HG03354 (cell line): Measurements from ENCODE around the gene ARAP2.

ENCODE experiments used
- ATAC-seq: cut with Tn5 transposase; IDR thresholded peaks from one replicate; pipeline ENCODE4 v1.9.1; 2021; ENCODE audit warnings: mild to moderate bottlenecking; ENCODE audit not compliant: unreplicated experiment, poor library complexity, severe bottlenecking

The ARAP2 gene

DNA sequence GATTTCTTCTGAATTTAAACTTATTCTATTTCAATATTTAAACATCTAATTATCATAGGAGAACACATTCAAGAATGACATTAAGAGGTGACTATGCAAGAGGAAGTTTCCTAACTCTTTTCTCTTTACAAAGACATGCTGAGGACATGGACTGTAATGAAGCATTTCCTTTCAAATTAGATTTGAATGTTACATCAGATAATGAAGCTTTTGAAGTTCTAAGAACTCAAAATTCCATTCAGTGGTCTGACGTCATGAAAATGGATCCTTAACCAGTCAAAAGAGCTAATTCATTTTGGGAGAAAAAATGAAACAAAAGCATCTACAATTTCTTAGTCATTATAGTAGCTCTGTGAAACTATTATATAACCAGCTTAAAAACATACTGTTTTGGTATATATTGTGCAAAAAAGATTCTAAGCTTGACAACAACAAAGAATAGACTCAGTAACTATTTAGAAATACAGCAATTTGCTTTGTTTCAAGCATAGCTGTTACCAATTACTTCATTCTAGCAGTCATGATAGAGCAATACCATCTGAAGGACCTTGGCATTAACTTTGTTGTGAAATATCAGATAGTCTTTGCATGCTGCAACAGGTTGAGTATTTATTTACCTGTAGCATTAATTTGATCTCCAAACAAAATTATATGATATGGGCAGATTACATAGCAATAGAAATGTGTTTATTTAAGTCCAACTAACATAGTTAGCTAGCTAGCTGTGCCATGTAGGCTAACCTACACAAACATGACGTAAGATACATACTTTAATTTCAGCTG lies 23.4 kb upstream of the ARAP2 start:
- ATAC-seq = no peak

DNA sequence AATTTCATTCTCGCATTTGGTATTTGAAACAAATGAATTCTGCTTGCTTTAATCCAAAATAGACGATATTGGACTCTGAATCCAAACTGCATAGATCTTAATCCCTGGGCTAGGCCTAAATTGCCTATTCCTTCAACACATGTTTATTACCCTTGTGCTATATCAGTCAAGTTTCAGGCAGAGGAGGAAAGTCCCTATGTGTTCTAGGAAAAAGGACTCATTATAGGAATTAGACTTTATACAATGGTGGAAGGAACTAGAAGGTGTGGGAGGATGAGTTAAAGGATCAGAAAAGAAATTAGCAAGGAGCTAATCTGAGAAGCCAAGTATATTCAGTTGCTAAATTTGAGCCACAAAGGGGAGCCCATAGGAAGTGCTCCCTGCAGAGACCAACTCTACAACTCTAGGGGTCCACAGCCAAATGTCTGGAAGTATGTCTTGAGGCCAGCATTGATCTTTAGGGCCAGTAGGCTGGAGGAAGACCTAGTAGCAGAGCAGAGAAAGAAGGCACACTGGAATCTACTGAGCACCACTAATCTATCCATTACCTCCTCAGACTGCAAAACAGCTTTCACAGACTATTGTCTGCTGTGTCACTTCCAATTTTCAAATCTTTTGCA lies 20.0 kb upstream of the ARAP2 start:
- ATAC-seq = no peak

DNA sequence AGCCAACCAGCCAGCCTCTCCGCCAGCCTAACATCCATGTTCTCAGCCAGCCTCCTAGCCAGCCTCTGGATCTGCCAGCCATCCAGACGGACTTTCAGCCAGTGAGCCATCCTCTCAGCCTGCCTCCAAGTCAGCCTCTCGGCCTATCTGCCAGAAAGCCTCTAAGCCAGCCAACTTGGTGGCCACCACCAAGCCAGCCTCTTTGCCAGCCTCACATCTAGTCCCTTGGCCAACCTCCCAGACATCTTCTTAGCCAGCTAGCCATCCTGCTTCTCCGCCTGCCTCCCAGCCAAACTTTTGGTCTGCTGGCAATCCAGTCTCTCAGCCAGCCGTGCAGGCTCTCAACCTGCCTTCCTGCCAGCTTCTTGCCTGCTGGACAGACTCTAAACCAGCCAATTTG lies 16.4 kb upstream of the ARAP2 start:
- no peak for ATAC-seq

DNA sequence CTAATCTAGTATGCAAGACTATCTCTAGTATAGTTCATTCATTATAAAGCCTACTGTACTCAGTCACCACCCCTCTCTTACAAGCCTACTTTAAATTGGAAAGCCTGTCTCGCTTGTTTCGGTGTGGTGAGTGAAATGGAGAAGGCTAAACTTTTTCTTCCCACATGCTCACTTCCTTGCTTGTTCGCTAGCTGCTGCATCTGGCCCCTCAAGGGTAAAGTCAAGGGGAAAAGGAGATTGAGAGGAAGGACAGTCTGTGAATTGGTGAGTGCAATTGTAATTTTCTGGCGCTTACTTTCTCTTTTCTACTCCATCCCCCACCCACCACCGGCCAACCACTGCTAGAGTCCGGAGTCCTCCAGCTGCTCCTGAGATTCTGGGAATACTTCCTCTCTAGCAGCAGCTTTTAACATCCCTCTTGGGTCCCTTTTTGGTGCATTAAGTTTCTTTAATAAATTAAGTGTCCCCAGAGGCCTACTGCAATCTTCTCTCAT lies 12.1 kb upstream of the ARAP2 start:
- peak; percentile 46 for ATAC-seq

DNA sequence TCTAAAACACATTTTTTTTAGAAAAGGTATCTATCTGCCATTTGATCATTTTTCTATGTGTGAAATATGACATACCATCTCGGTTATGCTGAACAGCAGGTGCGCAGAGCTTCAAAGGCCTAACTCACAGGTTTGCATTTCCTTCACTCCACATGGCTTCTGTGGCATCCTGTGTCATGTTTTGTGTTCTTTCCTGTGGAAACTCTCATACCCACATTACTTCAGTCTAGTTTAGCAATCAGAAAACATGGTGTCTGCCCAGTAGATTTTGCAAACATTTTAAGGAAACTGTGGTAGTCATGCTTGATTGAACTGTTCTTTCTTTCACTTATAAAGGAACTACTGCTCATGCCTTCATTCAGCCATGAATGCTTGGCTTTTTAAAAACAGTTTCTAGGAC lies 11.3 kb upstream of the ARAP2 start:
- peak; percentile 94 for ATAC-seq

DNA sequence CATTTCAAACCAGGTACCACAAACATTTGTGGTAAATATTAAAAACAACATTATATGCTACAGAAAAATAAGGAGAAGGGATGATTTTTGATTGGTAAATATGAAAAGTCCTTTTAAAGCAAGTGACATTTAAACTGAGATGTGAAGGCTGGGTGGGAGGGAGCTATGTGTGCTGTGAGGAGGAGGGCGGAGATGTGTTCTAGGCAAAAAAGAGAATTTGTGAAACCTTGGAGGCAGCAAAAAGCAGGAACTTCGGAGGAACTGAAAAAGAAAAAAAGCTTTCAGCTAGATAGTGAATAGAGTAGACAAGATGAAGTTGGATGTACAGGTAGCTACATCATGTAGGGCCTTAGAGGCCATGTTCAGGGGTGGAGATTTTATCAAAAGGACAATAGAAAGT lies 10.1 kb upstream of the ARAP2 start:
- ATAC-seq = no peak

DNA sequence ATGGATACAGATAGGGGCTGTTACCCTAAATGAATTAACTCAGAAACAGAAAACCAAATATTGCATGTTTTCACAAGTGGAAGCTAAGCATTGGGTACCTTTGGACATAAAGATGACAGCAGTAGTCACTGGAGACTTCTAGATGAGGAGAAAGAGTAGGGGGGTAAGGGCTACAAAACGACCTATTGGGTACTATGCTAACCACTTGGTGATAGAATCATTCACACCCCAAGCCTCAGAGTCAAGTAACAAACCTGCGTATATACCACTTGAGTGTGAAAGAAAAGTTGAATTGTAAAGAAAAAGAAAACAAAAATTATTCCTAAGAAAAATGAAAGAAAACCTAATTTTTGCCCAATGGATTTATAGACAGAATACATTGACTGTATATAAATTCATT lies 7.7 kb upstream of the ARAP2 start:
- no peak for ATAC-seq

DNA sequence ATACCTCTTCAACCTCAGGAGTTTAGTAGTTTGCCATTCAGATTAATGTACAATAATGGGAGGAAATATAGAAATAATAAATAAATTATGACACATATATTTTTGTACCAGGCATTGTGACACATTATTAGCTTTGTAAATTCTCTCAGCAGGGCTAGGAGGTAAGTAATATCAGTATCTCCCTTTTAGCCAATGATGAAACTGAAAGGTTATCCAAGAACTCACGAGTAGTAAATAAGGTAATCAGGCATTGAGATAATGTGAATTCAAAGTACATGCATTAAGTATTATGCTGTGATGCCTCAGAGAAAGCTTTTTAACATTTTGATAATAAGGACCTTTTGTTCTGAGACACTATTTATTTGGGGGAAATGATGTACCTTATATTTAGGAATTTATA lies 5.3 kb upstream of the ARAP2 start:
- ATAC-seq = no peak

DNA sequence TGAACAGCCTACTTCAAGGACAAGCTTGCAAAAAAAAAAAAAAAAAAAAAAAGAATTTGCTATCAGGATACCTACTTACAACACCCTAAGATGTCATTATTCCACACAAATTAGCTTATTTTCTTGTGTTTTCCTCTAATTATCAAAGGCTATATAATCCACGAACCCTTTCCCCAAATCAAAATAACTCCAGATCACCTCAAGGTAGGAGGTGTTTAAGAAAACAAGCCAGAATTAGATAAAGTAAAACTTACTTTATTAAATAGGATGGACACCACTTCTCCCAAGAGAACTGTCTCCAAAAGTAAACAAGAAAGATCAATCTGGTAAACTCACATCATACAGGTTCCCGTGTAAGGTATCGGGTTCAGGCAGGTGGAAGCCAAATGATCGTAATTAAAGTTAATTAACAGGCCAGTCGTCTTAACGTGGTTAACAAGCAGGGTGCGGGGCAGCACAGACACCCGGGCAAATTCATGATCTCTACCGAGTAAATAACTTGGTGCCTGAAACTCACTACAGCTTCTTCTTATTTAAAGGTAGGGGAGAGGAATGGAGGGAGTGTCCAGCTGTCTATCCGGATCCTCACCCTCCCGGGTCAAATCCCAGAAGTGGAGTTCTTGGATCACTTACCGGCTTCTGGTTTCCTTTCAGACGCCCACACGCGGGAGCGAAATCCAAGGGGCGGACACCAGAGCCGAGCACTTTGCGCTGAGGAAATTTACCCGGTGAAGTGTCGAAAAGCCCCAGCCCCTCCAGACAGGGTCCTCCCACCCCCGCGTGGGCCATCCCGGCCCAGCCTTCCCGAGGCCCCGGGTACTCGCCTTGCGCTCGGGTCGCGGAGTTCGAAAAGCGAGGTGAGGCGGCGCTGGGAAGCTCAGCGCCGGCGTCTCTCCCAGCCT lies 708 bp downstream of the ARAP2 start:
- ATAC-seq = peak; percentile 32

DNA sequence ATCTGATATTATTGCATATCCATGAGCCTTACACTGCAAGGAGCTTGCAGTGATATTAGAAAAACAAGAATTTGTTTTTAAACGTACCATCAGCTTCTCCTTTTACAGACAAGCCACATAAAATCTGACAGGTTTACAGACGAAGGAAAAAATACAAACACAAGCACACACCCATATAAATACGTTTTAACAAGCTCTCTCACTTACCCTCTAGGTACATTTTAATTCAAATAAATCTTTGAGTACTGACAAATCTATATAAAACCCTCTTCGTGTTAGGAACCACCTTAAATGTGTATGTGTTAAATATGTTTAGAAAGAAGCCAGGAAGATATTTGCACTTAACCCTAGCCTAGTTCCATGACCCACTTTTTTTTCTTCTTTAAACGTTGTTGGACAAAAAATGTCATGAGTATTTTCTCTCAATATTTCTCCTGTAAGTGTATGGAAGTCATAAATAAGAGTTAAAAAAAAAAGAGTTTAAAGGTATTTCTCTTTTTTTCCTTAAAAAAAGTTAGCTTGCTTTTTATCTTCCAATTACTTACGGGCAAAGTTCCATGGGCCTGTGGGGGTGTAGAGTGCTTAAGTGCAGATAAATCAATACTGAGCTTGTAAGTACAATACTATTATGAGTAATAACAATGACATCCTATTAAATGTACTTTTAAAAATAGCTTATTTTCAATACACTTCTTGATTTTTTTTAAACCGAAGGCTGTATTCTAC lies 1.5 kb downstream of the ARAP2 start:
- no peak for ATAC-seq

DNA sequence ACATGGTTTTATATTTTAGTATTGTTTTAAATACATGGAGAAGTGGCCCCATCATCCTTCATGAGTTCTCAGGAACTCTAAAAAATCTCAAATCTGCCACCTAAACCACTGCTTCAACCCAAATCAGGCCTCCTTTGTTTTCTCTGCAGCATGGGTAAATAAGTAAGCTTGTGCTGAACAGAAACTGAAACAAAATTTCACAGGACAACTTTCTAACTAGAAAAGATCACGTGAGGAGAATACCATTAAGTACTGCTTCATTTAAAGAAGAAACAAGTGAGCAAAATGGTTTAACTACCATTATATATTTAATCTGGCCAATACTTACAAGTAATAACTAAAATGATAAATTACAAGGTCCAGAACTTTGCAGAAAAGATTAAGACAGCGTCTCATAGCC lies 2.5 kb downstream of the ARAP2 start:
- peak; percentile 62 for ATAC-seq

DNA sequence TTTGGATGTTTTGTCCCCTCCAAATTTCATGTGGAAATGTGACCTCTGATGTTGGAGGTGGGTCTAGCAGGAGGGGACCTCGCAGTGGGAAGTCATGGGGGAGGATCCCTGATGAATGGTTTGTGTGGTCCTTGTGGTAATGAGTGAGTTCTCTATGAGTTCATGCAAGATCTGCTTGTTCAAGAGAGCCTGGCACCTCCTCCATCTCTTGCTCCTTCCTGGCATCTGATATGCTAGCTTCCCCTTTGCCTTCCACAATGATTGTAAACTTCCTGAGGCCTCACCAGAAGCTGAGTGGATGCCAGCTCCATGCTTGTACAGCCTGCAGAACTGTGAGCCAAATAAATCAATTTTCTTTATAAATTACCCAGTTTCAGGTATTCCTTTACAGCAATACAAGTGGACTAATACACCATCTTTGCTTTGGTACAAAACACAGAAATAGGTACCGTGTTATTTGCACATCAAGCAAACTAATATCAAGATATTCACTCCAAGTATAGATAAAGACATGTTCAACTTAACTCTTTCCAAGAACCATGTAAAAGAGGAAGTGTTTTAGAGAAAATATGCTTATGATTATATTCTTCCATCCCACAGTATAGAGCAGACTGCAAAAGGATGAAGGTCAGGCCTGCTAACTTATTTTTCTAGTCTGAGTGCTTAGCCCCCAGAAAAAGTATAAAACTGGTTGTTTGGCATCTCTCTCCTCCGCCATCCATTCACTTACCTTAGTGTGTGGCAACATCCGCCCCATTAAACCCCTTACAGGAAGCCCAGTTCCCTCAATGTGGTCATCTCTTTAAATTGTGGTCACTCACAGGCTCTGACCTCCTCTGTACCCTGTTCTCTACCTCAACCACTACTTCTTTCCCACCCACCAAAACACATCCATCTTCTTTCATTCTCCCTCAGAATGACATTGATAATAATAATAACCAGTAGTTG lies 6.7 kb downstream of the ARAP2 start:
- ATAC-seq = no peak

DNA sequence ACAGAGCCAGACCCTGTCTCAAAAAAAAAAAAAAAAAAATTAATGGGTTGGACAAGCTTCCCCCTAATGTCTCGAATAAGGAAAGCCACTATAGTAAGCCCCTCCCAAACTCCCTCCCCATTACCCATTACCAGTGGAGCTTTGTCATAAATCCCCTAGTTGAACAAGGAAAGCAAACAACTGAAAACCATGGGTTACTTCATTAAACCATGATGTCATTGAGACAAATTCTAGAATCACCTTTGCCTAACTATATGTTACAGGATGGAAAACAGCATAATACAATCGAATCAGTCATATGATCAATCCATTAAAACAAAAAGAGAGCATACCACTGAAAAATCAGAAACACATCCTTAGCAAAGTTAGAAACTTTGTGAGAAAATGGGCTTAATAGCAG lies 8.2 kb downstream of the ARAP2 start:
- ATAC-seq = no peak

DNA sequence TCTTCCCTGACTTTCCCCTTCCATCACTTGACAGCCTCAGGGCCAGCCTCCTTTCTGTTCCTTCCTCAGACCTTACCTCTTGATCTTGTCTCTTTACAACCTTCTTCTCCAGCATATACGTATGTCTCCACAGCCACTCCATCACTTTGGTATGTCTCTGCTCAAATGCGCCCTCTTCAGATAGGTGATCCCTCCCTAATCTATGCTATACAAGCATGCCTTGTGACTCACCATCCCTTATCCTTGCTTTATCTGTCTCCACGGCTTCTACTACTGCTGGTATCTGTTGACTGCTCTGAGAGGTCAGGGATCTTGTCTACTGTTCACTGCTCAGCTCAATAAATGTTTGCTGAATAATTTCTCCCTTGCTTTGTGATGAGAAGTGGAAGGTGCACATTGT lies 9.0 kb downstream of the ARAP2 start:
- no peak for ATAC-seq

DNA sequence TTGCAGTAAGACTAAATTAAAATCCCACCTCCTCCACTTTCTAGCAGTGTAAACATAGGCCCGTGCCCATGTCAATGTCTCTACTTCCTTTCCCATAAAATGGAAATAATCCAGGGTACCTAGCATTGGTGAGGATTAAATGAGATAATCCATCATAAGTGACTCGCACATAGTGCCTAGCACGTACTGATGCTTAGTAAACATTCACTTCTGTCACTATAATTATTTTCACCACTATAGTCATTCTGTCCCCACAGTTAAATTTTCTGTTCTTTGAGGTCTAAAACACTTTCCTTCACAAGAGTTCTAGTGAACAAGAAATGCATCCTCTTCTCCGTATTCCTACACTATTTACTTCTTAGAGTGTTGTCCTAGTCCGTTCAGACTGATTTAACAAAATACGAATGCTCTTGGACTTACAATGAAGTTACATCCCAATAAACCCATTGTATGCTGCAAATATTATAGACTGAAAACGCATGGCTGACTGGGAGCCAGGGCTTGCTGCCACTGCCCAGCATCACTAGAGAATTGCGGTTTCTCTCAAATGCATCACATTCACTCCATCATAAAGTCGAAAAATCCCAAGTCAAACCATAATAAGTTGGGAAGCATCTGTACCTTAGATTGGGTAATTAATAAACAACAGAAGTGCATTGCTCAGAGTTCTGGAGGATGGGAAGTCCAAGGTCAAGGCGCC lies 10.6 kb downstream of the ARAP2 start:
- no peak for ATAC-seq

DNA sequence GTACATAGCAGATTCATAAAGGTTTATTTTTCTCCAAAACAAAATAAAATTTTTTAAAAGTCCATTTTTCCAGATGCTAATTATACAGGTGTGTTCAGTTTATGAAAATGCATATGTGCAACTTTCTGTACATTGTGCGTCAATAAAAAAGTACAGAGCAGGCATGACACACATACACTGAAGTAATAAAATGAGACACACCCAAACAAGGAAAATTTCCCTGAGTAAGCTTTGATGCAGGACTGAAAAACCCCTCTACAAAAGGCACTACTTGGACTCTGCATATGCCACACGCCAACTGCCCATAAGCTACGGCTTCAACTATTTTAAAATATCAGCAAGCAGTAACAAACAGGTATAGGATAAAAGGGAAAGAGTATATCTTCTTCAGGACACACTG lies 13.8 kb downstream of the ARAP2 start:
- ATAC-seq = no peak

DNA sequence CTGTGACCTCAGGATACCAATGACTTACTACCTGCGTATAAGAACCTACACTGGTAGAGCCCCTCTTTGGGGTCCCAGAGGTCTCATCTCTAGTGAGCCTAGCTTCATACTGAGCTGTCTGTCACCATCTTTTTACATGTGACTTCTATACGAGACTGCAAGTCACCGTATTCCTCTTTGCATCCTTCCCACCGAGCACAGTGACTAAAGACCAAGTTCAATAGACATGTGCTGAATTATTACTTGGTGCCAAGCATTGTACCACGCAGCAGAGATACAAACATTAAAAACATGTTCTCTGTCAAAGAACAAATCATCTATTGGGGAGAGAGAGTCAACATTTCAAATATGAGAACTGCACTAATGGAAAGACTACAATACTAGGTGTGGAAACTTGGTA lies 16.4 kb downstream of the ARAP2 start:
- no peak for ATAC-seq
